ENCODE measurements around the gene FYN.

- no peak for TF ChIP-seq CTCF (IDR thresholded peaks at IDR 0.05)
- no peak for TF ChIP-seq POLR2A (IDR thresholded peaks at IDR 0.05)
Observed at GRCh38 chr6:111799576-111800258, 73.5 kb downstream of the FYN start.

Measured in vagina (tissue), 2 donors.